ENCODE measurements around the gene EPHA6.
A peak's percentile ranks its signal among the peaks of the same experiment; 100 is the strongest.

The EPHA6 gene

DNA sequence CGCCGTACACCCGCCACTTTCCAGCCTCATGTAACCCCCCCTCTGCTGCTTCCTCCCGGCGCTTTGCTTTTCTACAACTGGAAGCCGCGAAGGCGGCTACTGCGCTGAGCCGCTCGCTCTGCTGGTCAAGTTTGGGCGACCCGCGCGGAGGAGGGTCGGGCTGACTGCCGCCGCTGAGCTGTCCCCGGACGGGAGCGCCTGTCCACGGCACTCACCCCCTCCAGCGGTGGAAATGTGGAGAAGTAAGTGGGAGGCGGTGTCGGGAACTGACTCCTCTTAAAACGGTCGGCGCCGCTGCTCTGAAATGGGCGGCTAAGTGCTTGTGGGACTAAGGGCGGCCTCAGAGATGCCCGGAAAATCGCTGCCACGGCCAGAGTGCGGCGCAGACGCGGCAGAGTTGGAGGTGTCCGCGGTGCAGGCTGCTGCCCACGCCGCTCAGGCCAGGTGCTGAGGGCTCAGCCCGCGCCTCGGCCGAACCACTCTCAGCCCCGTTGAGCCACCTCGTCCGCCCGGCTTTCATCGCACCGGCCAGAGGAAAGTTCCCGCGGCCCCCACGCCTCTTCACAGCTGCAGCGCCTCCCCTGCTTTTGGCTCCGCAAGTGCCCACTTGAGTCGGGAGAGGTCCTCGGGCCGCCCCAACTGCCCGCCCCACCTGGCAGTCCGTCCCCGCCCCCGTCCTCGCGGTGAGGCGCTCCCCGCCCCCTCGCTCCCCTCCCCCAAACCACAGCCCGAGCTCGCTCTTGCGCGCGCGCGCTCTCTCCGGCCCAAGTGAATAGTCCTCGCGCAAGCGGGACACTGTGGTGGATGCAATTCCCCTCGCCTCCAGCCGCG is at the start of gene EPHA6:
Gene EPHA6 (plus strand): TSS at position 775 of the 831 bp plus-strand sequence.
- no peaks in the 10 kb centered on the region for H3K36me3 ChIP-seq (ENCODE audit: control insufficient read depth in 2 of 2, insufficient read depth in 2 of 2, low read length in 2 of 2)
- no peaks in the 10 kb centered on the region for H3K27me3 ChIP-seq (ENCODE audit: control insufficient read depth in 1 of 2, insufficient read depth in 2 of 2, low read length in 2 of 2)
- H3K4me1 ChIP-seq (ENCODE audit: control insufficient read depth, insufficient read depth, low read length): peaks cover 4% of the 10 kb centered on the region
- H3K4me3 ChIP-seq (ENCODE audit: low read length in 2 of 2): peak within 1 kb of the TSS; percentile 75 to 76
- H3K9ac ChIP-seq (ENCODE audit: low read length in 2 of 2): peak within 1 kb of the TSS in 1 of 2 donors; percentile 47
- H3K9me3 ChIP-seq (ENCODE audit: control insufficient read depth in 2 of 2, low read length in 2 of 2): no peaks in the 10 kb centered on the region
- peak within 1 kb of the TSS; percentile 13 for H3K27ac ChIP-seq (ENCODE audit: low read length)

DNA sequence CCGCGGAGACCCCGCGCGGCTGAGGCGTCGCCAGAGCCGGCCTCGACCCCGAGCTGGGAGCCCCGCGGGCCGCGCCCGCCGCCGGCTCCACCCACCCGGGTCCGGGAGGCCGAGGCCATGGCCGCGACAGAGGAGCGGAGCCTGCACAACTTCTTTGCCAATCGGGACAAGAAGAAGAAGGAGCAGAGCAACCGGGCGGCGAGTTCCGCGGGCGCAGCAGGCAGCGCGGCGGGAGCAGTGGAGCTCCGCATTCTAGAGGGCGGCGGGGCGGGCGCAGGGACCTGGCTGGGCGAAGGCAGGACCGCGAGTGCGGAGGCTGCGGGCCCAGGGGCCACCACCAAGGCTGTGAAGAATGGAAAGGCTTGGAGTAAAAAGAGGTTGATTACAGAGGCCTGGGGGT is 37.6 kb upstream of the EPHA6 start:
- H3K27ac ChIP-seq (ENCODE audit: low read length): no peak overlapping the region
- H3K27me3 ChIP-seq (ENCODE audit: control insufficient read depth in 1 of 2, insufficient read depth in 2 of 2, low read length in 2 of 2): no peaks in the 10 kb centered on the region
- no peak overlapping the region for H3K4me3 ChIP-seq (ENCODE audit: low read length in 2 of 2)
- no peaks in the 10 kb centered on the region for H3K36me3 ChIP-seq (ENCODE audit: control insufficient read depth in 2 of 2, insufficient read depth in 2 of 2, low read length in 2 of 2)
- no peak overlapping the region for H3K9ac ChIP-seq (ENCODE audit: low read length in 2 of 2)
- H3K4me1 ChIP-seq (ENCODE audit: control insufficient read depth, insufficient read depth, low read length): no peaks in the 10 kb centered on the region
- H3K9me3 ChIP-seq (ENCODE audit: control insufficient read depth in 2 of 2, low read length in 2 of 2): no peaks in the 10 kb centered on the region

DNA sequence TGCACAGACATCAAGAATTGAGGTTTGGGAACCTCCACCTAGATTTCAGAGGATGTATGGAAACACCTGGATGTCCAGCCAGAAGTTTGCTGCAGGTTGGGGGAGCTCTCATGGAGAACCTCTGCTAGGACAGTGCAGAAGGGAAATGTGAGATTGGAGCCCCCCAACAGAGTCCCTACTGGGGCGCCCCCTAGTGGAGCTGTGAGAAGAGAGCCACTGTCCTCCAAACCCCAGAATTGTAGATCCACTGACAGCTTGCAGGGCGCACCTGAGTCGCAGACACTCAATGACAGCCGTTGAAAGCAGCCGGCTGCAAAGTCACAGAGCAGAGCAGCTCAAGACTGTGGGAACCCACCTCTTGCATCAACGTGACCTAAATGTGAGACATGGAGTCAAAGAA is 34.6 kb upstream of the EPHA6 start:
- Histone ChIP-seq H3K9ac (ENCODE audit: low read length in 2 of 2) (no peak overlapping the region), H3K36me3 (ENCODE audit: control insufficient read depth in 2 of 2, insufficient read depth in 2 of 2, low read length in 2 of 2) (no peaks in the 10 kb centered on the region), H3K4me3 (ENCODE audit: low read length in 2 of 2) (no peak overlapping the region), H3K27me3 (ENCODE audit: control insufficient read depth in 1 of 2, insufficient read depth in 2 of 2, low read length in 2 of 2) (no peaks in the 10 kb centered on the region), H3K27ac (ENCODE audit: low read length) (no peak overlapping the region), H3K4me1 (ENCODE audit: control insufficient read depth, insufficient read depth, low read length) (no peaks in the 10 kb centered on the region), H3K9me3 (ENCODE audit: control insufficient read depth in 2 of 2, low read length in 2 of 2) (no peaks in the 10 kb centered on the region)

DNA sequence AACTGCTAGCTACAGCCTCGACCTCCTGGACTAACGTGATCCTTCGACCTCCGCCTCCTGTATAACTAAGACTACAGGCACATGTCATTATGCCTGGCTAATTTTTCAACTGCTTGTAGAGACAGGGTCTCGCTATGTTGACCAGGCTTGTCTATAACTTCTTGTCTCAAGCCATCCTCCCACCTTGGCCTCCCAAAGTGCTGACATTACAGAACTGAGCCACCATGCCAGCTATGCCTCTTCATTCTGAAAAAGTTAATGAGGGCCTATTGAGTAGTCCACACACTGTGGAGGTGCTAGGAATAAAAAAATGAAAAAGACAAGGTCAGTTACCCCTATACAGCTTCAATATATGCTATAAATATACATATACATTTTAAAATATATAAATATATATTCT is 18.3 kb upstream of the EPHA6 start:
- no peaks in the 10 kb centered on the region for H3K4me1 ChIP-seq (ENCODE audit: control insufficient read depth, insufficient read depth, low read length)
- no peaks in the 10 kb centered on the region for H3K36me3 ChIP-seq (ENCODE audit: control insufficient read depth in 2 of 2, insufficient read depth in 2 of 2, low read length in 2 of 2)
- H3K9ac ChIP-seq (ENCODE audit: low read length in 2 of 2): no peak overlapping the region
- no peak overlapping the region for H3K4me3 ChIP-seq (ENCODE audit: low read length in 2 of 2)
- H3K9me3 ChIP-seq (ENCODE audit: control insufficient read depth in 2 of 2, low read length in 2 of 2): no peaks in the 10 kb centered on the region
- no peak overlapping the region for H3K27ac ChIP-seq (ENCODE audit: low read length)
- no peaks in the 10 kb centered on the region for H3K27me3 ChIP-seq (ENCODE audit: control insufficient read depth in 1 of 2, insufficient read depth in 2 of 2, low read length in 2 of 2)

DNA sequence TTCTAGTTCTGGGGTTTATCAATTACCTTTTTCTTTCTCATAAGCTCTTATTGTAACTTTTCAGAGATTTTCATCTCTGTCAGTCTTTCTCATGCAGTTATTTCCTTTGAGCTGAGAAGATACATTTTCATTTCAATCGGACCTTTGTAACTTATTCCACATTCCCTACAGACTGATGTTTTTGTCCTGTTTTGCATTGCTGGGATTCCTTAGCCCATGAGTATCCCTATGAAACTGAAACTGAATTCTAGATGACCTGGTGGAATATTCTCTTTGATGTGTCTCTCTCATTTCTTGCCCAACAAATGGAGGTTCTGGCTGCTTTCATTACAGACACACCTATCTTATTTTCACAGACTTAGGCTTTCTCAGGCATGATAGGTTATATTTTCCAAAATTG is 10.5 kb upstream of the EPHA6 start:
- Histone ChIP-seq H3K27me3 (ENCODE audit: control insufficient read depth in 1 of 2, insufficient read depth in 2 of 2, low read length in 2 of 2) (no peaks in the 10 kb centered on the region), H3K4me3 (ENCODE audit: low read length in 2 of 2) (no peak overlapping the region), H3K9ac (ENCODE audit: low read length in 2 of 2) (no peak overlapping the region), H3K36me3 (ENCODE audit: control insufficient read depth in 2 of 2, insufficient read depth in 2 of 2, low read length in 2 of 2) (no peaks in the 10 kb centered on the region), H3K4me1 (ENCODE audit: control insufficient read depth, insufficient read depth, low read length) (no peaks in the 10 kb centered on the region), H3K9me3 (ENCODE audit: control insufficient read depth in 2 of 2, low read length in 2 of 2) (no peaks in the 10 kb centered on the region), H3K27ac (ENCODE audit: low read length) (no peak overlapping the region)

DNA sequence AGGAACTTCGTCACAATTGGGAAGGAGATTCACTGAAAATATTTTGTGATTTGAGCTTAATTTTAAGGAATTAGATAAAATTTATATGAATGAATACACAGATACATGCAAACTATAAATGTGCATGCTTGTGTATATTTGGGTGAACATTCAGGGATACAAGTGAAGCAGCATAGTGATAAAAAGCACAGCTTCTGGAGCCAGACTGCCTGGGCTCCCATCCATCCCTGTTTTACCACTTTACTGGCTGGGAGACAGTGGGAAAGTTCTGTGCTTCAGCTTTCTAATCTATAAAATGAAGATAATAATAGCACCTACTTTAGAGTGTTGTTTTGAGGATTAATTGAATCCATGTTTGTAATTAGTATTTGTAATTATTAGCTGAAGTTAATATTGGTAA is 8.1 kb upstream of the EPHA6 start:
- Histone ChIP-seq H3K4me3 (ENCODE audit: low read length in 2 of 2) (no peak overlapping the region), H3K9ac (ENCODE audit: low read length in 2 of 2) (no peak overlapping the region), H3K27ac (ENCODE audit: low read length) (no peak overlapping the region)

DNA sequence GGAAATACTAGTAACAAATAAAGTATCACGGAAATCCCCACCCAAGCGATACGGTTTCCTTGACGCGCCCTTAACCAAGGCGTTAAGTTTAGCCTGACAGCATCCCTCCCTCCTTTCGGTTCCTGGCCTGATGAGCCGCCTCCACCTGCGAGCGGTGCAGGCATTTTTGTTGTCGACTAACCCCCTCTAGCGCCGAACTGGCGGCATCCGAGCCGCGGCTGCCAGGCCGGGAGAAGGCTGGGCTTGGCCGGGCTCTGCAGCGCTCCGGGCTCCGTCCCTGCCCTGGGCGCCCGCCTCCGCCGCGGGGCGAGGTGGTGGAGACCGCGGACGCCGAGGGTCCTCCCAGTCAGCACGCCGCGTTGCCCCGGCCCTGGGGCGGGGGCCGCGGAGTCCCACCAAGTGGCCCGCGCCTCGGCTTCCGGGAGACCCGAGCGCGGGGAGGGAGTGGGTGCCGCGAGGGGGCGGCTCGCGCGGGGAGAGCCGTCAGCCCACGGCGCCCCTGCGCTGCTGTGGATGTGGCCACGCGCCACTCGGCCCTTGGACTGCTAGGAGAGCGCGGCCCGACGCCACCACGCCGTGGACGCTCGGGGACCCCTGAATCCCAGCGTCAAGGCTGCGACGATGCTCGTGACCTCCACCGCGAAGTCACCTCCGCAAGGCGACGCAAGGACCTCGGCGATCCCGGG is 1.1 kb upstream of the EPHA6 start:
- Histone ChIP-seq H3K4me1 (ENCODE audit: control insufficient read depth, insufficient read depth, low read length) (peaks cover 4% of the 10 kb centered on the region), H3K9ac (ENCODE audit: low read length in 2 of 2) (peak overlapping the region; percentile 22 to 47), H3K27me3 (ENCODE audit: control insufficient read depth in 1 of 2, insufficient read depth in 2 of 2, low read length in 2 of 2) (no peaks in the 10 kb centered on the region), H3K27ac (ENCODE audit: low read length) (peak overlapping the region; percentile 13), H3K4me3 (ENCODE audit: low read length in 2 of 2) (peak overlapping the region; percentile 75 to 76), H3K9me3 (ENCODE audit: control insufficient read depth in 2 of 2, low read length in 2 of 2) (no peaks in the 10 kb centered on the region), H3K36me3 (ENCODE audit: control insufficient read depth in 2 of 2, insufficient read depth in 2 of 2, low read length in 2 of 2) (no peaks in the 10 kb centered on the region)

More for the DNA sequence above, 8.1 kb upstream of the EPHA6 start:
- no peaks in the 10 kb centered on the region for H3K36me3 ChIP-seq (ENCODE audit: control insufficient read depth in 2 of 2, insufficient read depth in 2 of 2, low read length in 2 of 2)
- no peaks in the 10 kb centered on the region for H3K27me3 ChIP-seq (ENCODE audit: control insufficient read depth in 1 of 2, insufficient read depth in 2 of 2, low read length in 2 of 2)
- no peaks in the 10 kb centered on the region for H3K4me1 ChIP-seq (ENCODE audit: control insufficient read depth, insufficient read depth, low read length)
- H3K9me3 ChIP-seq (ENCODE audit: control insufficient read depth in 2 of 2, low read length in 2 of 2): no peaks in the 10 kb centered on the region

DNA sequence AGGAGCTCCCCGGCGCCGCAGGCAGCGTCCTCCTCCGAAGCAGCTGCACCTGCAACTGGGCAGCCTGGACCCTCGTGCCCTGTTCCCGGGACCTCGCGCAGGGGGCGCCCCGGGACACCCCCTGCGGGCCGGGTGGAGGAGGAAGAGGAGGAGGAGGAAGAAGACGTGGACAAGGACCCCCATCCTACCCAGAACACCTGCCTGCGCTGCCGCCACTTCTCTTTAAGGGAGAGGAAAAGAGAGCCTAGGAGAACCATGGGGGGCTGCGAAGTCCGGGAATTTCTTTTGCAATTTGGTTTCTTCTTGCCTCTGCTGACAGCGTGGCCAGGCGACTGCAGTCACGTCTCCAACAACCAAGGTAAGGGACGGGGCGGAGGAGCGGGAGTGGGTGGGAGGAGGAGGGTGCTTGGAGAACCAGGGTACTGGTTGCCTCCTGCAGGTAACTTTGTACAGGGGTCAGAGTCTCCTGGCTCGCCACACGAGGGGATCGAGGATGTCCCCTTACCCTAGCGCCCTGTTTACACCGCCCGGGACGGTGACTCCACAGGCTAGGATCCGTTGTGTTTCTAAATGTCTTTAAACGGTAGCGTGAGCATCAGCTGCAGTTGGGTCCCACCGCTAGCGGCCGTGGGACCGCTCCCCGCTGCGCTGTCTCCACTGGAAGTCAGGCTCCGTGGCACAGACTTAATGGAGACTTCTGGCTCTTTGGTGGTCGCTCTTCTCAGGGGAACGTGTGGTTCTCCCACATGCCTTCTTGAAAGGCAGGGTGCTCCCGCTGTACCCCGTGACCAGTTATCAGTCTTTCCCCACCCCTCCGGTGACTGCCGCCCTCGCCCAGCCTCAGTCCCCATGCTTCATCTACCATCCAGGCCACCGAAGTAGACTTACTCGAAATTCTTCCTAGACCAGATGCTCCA is 515 bp downstream of the EPHA6 start:
- Histone ChIP-seq H3K9ac (ENCODE audit: low read length in 2 of 2) (peak overlapping the region in 1 of 2 donors; percentile 15), H3K36me3 (ENCODE audit: control insufficient read depth in 2 of 2, insufficient read depth in 2 of 2, low read length in 2 of 2) (no peaks in the 10 kb centered on the region), H3K27ac (ENCODE audit: low read length) (no peak overlapping the region)

DNA sequence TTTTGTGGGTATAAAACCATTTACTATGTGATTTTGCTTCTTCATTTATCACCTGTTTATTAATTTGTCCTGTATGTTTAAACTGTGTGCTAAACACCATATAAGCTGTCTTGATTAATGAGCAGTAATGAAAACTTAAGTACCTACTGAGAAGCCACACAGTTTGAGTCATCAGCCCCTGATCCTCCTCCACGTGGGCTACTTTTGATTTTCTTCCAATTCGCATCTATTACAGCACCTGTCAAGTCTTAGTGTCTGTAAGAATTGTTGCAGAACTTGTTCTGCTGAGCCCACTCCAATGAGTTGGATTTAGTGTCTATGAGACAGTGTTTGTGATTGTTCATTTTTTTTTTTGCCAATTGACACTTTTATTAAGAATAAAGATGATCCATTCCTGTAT is 16.8 kb downstream of the EPHA6 start:
- Histone ChIP-seq H3K4me1 (ENCODE audit: control insufficient read depth, insufficient read depth, low read length) (no peaks in the 10 kb centered on the region), H3K9ac (ENCODE audit: low read length in 2 of 2) (no peak overlapping the region), H3K27ac (ENCODE audit: low read length) (no peak overlapping the region), H3K27me3 (ENCODE audit: control insufficient read depth in 1 of 2, insufficient read depth in 2 of 2, low read length in 2 of 2) (no peaks in the 10 kb centered on the region), H3K9me3 (ENCODE audit: control insufficient read depth in 2 of 2, low read length in 2 of 2) (no peaks in the 10 kb centered on the region), H3K4me3 (ENCODE audit: low read length in 2 of 2) (no peak overlapping the region), H3K36me3 (ENCODE audit: control insufficient read depth in 2 of 2, insufficient read depth in 2 of 2, low read length in 2 of 2) (no peaks in the 10 kb centered on the region)

More for the DNA sequence above, 515 bp downstream of the EPHA6 start:
- Histone ChIP-seq H3K9me3 (ENCODE audit: control insufficient read depth in 2 of 2, low read length in 2 of 2) (no peaks in the 10 kb centered on the region), H3K4me3 (ENCODE audit: low read length in 2 of 2) (peak overlapping the region; percentile 75 to 76), H3K4me1 (ENCODE audit: control insufficient read depth, insufficient read depth, low read length) (peaks cover 4% of the 10 kb centered on the region), H3K27me3 (ENCODE audit: control insufficient read depth in 1 of 2, insufficient read depth in 2 of 2, low read length in 2 of 2) (no peaks in the 10 kb centered on the region)

DNA sequence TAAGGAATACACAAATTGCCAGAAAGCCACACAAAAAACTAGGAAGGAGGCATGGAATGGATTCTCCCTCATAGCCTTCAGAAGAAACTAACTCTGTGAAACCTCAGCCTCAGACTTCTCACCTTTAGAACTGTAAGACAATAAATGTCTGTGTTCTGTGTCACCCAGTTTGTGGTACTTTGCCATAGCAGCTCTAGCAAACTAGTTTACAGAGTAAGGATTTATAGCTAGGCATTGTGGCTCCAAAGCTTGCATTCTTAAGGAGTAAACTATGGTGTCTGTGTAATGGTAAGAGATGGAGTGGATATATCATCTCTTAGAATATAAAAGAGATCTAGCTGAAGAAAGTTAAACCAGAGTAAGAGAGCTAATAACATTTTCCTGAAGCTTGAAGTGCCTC is 18.9 kb downstream of the EPHA6 start:
- Histone ChIP-seq H3K9me3 (ENCODE audit: control insufficient read depth in 2 of 2, low read length in 2 of 2) (no peaks in the 10 kb centered on the region), H3K4me1 (ENCODE audit: control insufficient read depth, insufficient read depth, low read length) (no peaks in the 10 kb centered on the region), H3K36me3 (ENCODE audit: control insufficient read depth in 2 of 2, insufficient read depth in 2 of 2, low read length in 2 of 2) (no peaks in the 10 kb centered on the region), H3K4me3 (ENCODE audit: low read length in 2 of 2) (no peak overlapping the region), H3K27me3 (ENCODE audit: control insufficient read depth in 1 of 2, insufficient read depth in 2 of 2, low read length in 2 of 2) (no peaks in the 10 kb centered on the region), H3K27ac (ENCODE audit: low read length) (no peak overlapping the region), H3K9ac (ENCODE audit: low read length in 2 of 2) (no peak overlapping the region)

All from stomach smooth muscle (tissue), 2 donors.